ENCODE data around the gene FILIP1.

DNA sequence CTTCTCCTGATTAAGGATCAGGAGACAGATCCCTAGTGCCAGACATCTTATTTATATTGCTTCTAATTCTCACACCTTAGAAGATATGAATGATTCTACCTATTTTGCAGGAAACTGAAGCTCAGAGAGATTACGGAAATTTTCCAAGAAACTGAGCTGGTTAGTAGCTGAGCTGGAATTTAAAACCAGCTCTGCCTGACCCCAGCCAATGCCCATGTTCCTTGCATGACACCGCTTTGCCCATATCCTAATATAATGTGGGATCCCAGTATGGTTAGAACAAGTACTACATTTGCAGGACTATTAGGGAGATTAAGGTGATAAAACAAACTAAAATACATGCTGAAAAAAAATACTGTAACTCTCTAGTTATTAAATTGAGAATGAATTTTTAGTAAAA lies 210.9 kb downstream of the FILIP1 start:
- TF ChIP-seq, protein P1, sequence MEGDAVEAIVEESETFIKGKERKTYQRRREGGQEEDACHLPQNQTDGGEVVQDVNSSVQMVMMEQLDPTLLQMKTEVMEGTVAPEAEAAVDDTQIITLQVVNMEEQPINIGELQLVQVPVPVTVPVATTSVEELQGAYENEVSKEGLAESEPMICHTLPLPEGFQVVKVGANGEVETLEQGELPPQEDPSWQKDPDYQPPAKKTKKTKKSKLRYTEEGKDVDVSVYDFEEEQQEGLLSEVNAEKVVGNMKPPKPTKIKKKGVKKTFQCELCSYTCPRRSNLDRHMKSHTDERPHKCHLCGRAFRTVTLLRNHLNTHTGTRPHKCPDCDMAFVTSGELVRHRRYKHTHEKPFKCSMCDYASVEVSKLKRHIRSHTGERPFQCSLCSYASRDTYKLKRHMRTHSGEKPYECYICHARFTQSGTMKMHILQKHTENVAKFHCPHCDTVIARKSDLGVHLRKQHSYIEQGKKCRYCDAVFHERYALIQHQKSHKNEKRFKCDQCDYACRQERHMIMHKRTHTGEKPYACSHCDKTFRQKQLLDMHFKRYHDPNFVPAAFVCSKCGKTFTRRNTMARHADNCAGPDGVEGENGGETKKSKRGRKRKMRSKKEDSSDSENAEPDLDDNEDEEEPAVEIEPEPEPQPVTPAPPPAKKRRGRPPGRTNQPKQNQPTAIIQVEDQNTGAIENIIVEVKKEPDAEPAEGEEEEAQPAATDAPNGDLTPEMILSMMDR (IDR thresholded peaks at IDR 0.05) = no peak
- TF ChIP-seq POLR2AphosphoS5 (IDR thresholded peaks at IDR 0.05) (no peak), POLR2A (IDR thresholded peaks at IDR 0.05) (no peak), EP300 (IDR thresholded peaks at IDR 0.05) (no peak)
